ENCODE measurements around the gene SYNE2.

DNA sequence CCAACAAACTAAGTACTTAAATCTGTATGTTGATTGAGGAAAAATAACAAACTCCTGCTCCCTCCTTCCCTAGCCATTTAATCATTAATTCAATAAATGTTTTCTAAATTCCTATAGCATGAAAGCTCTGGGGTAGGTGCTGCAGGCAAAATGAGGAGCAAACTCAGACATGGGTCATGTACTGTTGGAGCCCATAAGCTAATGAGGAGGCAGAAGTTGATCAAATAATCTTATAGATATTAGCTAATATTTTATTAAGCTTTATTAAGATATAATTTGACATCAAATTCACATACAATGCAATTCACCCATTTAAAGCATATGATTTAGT, 70.6 kb downstream of the SYNE2 start:
- TF ChIP-seq, protein P1, sequence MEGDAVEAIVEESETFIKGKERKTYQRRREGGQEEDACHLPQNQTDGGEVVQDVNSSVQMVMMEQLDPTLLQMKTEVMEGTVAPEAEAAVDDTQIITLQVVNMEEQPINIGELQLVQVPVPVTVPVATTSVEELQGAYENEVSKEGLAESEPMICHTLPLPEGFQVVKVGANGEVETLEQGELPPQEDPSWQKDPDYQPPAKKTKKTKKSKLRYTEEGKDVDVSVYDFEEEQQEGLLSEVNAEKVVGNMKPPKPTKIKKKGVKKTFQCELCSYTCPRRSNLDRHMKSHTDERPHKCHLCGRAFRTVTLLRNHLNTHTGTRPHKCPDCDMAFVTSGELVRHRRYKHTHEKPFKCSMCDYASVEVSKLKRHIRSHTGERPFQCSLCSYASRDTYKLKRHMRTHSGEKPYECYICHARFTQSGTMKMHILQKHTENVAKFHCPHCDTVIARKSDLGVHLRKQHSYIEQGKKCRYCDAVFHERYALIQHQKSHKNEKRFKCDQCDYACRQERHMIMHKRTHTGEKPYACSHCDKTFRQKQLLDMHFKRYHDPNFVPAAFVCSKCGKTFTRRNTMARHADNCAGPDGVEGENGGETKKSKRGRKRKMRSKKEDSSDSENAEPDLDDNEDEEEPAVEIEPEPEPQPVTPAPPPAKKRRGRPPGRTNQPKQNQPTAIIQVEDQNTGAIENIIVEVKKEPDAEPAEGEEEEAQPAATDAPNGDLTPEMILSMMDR (IDR thresholded peaks at IDR 0.05) = no peak
- no peak for TF ChIP-seq POLR2A (IDR thresholded peaks at IDR 0.05)
